ENCODE measurements around the gene MST1R. TPM values are rescaled to one million over a fixed set of nuclear protein-coding genes. Genes with fewer than 3 reads are reported as not detected.
"Not testable (repeated sequence)": the region's sequence is repeated elsewhere in the genome, so short reads cannot be mapped to it uniquely, and the experiment has no call there.

MST1R gene
- total RNA-seq, 1 donor from 2014 or later, result not detected

- intact Hi-C loops (cut with DNase I), result no loop called here
- no peak for TF ChIP-seq CTCF (IDR thresholded peaks at IDR 0.05)
- Histone ChIP-seq H3K4me3 (no peak overlapping the region), H3K27ac (no peak overlapping the region), H3K4me1 (peaks cover 3 to 5% of the 10 kb centered on the region in 2 donors), H3K27me3 (no peaks in the 10 kb centered on the region), H3K9me3 (no peaks in the 10 kb centered on the region), H3K36me3 (no peaks in the 10 kb centered on the region)
- DNase-seq (ENCODE audit: low spot score in 2 of 2), result no peak
These were observed 33.4 kb upstream of the MST1R start for GRCh38 chr3:49937090-49937489.

- H3K27ac ChIP-seq; H3K9me3 ChIP-seq; intact Hi-C loops (cut with DNase I); H3K4me3 ChIP-seq; H3K36me3 ChIP-seq; H3K27me3 ChIP-seq; DNase-seq (ENCODE audit: low spot score in 2 of 2): not testable (repeated sequence)
- H3K4me1 ChIP-seq, result peaks cover 8 to 10% of the 10 kb centered on the region in 2 donors
These were observed 28.6 kb upstream of the MST1R start for GRCh38 chr3:49932281-49932680.

GRCh38 chr3:49930922-49931321 lies 27.2 kb upstream of the MST1R start:
- H3K27ac ChIP-seq, result peak overlapping the region in 1 of 2 donors; percentile 83
- intact Hi-C loops (cut with DNase I), result no loop called here
- no peak overlapping the region for H3K4me3 ChIP-seq
- no peaks in the 10 kb centered on the region for H3K9me3 ChIP-seq
- H3K4me1 ChIP-seq, result peaks cover 8 to 10% of the 10 kb centered on the region in 2 donors
- no peaks in the 10 kb centered on the region for H3K27me3 ChIP-seq
- no peak for DNase-seq (ENCODE audit: low spot score in 2 of 2)
- no peak for TF ChIP-seq CTCF (IDR thresholded peaks at IDR 0.05)
- H3K36me3 ChIP-seq, result no peaks in the 10 kb centered on the region

- Histone ChIP-seq H3K36me3 (no peaks in the 10 kb centered on the region), H3K27ac (peak overlapping the region; percentile 83 to 90), H3K9me3 (no peaks in the 10 kb centered on the region), H3K4me3 (peak overlapping the region; percentile 72 to 77), H3K27me3 (no peaks in the 10 kb centered on the region), H3K4me1 (peaks cover 8 to 10% of the 10 kb centered on the region in 2 donors)
- no peak for TF ChIP-seq CTCF (IDR thresholded peaks at IDR 0.05)
- DNase-seq (ENCODE audit: low spot score in 2 of 2), result no peak
- intact Hi-C loops (cut with DNase I), result no loop called here
These were observed 26.6 kb upstream of the MST1R start for GRCh38 chr3:49930168-49930690.

GRCh38 chr3:49929291-49930167 lies 25.9 kb upstream of the MST1R start, which contains the start of gene MON1A:
Gene MON1A, minus strand, starts transcription at chr3:49929811. Its CDS starts 16,465 bp downstream, at chr3:49913346.
- peaks cover 8 to 10% of the 10 kb centered on the region in 2 donors for H3K4me1 ChIP-seq
- H3K36me3 ChIP-seq, result peaks cover 0 to under 1% of the 10 kb centered on the region in 2 donors
- peak within 1 kb of the TSS; percentile 83 to 90 for H3K27ac ChIP-seq
- peak within 1 kb of the TSS; percentile 72 to 77 for H3K4me3 ChIP-seq
- peak; percentile 21 to 45 (median 24) for TF ChIP-seq CTCF (IDR thresholded peaks at IDR 0.05)
- no peaks in the 10 kb centered on the region for H3K27me3 ChIP-seq
- no peaks in the 10 kb centered on the region for H3K9me3 ChIP-seq
- DNase-seq (ENCODE audit: low spot score in 2 of 2), result peak; percentile 75 to 97
- intact Hi-C loops (cut with DNase I), result loop anchor here (1.0 kb wide), 1 partner anchor 11 kb away; the partner anchor contains the start of gene RBM6

GRCh38 chr3:49928481-49929017 lies 24.9 kb upstream of the MST1R start:
- DNase-seq (ENCODE audit: low spot score in 2 of 2), result no peak
- peaks cover 8 to 10% of the 10 kb centered on the region in 2 donors for H3K4me1 ChIP-seq
- no peak for TF ChIP-seq CTCF (IDR thresholded peaks at IDR 0.05)
- H3K36me3 ChIP-seq, result peaks cover 2 to 3% of the 10 kb centered on the region in 2 donors
- H3K4me3 ChIP-seq, result peak overlapping the region; percentile 72 to 77
- no peaks in the 10 kb centered on the region for H3K9me3 ChIP-seq
- intact Hi-C loops (cut with DNase I), result loop anchor here (1.0 kb wide), 1 partner anchor 12 kb away; the partner anchor contains the start of gene RBM6
- H3K27ac ChIP-seq, result no peak overlapping the region
- H3K27me3 ChIP-seq, result no peaks in the 10 kb centered on the region
